Uterus (tissue), 2 donors: ENCODE results near the gene HRH2.

Experiments
- POLR2A ChIP-seq, 2 donors: fragments of 450-650 bp; IDR thresholded peaks; one replicate each; pipeline ENCODE4 v1.6.1; 2016; ENCODE audit warnings: antibody characterized with exemption in 2 of 2, mild to moderate bottlenecking in 1 of 2, moderate library complexity in 1 of 2
- TF ChIP-seq, protein P1 (sequence below), 4 experiments: fragments of 200-600 bp in 2 of 4; fragments of 450-650 bp in 2 of 4; sonication (generic) in 2 of 4; IDR thresholded peaks; one replicate each; pipeline ENCODE4 v1.5.1; 2016 to 2019; ENCODE audit warnings: antibody characterized with exemption in 4 of 4, mild to moderate bottlenecking in 2 of 4, moderate library complexity in 1 of 4

DNA sequence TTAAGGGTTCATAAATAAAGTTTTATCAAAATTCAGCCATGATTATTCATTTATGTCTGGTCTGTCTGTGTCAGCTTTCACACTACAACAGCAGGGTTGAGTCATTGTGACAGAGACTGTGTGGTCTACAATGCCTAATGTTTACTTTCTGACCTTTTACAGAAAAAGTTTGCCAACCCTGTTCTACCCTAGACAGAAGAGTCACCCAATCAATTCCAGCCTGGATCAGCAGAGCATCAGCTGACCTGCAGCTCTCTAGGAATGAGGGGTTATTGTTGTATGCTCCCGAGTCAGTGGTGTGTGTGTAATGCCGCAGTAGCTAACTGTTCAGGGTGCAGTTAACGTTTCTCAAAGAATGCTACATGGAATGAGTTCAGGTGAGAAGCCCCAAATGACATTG is 87.3 kb downstream of the HRH2 start:
- TF ChIP-seq POLR2A (IDR thresholded peaks at IDR 0.05) = no peak
- TF ChIP-seq, protein P1, sequence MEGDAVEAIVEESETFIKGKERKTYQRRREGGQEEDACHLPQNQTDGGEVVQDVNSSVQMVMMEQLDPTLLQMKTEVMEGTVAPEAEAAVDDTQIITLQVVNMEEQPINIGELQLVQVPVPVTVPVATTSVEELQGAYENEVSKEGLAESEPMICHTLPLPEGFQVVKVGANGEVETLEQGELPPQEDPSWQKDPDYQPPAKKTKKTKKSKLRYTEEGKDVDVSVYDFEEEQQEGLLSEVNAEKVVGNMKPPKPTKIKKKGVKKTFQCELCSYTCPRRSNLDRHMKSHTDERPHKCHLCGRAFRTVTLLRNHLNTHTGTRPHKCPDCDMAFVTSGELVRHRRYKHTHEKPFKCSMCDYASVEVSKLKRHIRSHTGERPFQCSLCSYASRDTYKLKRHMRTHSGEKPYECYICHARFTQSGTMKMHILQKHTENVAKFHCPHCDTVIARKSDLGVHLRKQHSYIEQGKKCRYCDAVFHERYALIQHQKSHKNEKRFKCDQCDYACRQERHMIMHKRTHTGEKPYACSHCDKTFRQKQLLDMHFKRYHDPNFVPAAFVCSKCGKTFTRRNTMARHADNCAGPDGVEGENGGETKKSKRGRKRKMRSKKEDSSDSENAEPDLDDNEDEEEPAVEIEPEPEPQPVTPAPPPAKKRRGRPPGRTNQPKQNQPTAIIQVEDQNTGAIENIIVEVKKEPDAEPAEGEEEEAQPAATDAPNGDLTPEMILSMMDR (IDR thresholded peaks at IDR 0.05) = no peak
